ENCODE data around the gene DLG2.
"Not testable (repeated sequence)": the region's sequence is repeated elsewhere in the genome, so short reads cannot be mapped to it uniquely, and the experiment has no call there.

The DLG2 gene

DNA sequence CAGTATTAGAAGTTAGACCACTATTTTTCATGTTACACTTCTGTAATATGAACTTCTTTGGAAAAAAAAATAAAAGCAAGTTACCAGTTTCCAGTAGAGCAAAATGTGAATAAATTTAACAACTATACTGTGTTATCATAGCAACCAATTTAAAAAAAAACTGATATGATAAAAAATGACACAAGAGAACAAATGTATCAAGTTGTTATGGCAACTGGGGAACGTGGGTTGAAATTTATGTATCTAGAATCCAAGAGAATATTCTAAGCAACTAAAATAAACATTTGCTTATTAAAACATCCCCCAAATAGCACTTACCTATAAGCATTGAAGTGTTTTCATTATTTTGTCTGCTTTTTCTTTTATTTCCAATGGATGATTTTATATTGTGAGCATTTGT, 442.4 kb downstream of the DLG2 start:
- DNase-seq: no peak

DNA sequence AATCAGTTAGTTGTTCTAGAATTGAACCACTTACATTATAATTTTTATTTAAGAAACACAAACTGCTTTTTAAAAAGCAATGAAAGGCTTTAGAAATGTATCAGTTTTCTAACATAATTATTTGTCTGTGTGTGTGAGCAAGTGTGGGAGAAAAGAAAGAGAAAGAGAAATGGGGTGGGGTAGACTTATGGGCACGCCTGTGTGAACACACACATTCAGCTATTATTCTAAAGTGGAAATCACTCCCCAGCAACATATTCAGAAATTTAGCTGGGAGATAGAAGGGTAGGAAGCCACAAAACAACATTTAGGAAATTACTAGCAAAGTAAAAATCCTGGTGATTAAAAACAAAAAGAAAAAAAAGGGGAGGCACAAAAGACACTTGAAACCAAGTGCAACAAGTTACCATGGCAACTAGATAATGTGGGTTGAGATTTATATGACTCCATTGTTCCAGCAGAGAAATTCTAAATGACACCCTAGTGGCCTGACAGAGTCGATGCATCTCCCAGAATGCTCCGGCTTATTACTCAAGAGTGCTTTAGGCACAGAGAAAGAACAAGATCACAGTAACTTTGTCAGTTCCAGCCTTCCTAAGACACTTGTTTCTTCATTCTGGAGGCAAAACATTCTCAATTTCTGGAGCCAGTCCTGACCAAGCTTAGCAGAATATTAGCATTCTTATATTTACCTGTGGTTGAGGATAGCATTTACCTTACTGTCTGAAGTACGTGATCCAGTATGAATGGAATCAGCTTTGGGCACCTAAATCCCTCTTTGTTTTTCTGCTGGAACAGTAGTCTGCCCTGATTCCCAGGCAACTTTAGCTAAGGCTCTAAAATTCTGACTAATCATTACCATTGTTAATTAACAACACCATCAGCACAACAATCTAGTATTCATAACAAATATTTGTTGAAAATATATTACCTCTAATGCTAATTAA, 444.4 kb downstream of the DLG2 start:
- DNase-seq: no peak

DNA sequence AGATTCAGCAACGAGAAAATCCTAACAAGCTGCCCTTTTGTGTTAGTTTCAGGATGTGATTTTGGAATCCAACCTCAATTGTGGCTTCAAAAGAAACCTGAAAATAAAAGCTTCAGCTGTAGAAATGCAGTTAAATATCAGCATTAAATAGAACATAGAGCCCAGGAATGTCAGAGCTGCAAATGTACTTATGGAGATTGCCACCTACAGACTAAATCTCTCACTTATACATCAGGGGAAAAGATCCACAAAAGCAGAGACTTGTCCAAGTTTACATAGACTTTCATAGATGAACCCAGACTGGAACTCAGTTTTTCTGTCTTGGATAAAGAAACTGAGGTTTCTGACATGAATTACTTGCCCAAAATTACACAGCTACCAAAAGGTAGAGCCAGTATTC, 446.6 kb downstream of the DLG2 start:
- no peak for DNase-seq

DNA sequence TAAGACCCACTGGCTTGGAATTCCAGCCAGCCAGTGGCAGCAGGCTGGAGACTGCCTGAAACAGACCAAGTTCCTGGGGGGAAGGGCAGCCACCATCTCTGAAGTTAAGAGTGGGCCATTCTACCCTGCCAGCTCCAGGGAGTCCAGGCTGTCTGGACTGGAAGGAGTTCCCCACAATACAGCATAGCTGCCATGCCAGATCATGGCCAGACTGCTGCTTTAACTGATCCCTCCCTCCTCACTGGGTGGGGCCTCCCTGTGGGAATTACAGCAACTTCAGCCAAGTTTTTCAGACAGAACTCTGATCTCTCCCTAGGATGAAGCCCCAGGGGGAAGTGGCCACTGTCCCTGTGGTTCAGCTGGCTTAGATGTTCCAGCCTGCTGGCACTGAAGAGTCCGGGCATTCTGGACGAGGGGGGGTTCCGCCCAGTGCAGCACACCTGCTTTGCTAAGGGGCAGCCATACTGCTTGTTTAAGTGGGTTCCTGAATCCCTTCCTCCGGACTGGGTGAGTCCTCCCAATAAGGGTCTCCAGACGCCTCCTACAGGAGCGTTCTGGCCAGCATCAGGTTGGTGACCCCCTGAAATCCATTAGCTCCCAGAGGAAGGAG, 455.4 kb downstream of the DLG2 start:
- no peak for DNase-seq

DNA sequence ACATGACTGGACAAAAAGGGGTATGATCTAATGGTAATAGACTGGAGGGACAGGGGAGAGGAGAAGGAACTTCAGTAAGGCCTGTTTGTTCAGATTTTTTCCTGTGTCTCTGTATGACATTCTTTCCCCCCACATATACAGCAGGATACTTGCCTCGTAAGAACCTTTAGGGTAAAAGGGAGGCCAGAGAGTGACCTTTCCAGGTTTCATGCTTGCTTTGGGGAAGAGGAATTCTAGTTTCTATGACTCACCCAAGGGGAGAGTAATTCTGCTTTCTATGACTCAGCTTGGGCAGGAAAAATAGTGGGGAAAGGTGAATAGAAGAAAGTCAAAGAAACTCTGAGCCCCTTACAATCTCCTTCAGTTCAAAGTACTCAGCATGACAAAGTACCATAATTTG, 457.0 kb downstream of the DLG2 start:
- no peak for DNase-seq

DNA sequence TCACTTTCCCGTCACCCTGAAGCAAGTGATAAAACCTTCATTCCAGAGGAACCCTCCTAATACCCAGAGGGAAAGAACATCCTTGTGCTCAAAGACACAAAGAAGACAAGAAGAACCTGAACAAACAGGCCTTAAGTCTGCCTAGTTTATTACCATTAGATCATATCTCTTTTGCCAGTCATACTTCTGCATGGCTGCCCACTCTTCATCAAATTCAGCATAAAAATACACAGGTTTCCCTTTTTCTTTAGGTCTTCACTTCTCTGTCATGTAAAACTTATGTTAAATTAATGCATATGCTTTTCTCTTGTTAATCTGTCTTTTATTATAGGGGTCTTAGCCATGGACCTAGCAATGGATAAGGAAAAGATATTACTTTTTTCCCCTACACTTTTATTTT, 459.7 kb downstream of the DLG2 start:
- no peak for DNase-seq

DNA sequence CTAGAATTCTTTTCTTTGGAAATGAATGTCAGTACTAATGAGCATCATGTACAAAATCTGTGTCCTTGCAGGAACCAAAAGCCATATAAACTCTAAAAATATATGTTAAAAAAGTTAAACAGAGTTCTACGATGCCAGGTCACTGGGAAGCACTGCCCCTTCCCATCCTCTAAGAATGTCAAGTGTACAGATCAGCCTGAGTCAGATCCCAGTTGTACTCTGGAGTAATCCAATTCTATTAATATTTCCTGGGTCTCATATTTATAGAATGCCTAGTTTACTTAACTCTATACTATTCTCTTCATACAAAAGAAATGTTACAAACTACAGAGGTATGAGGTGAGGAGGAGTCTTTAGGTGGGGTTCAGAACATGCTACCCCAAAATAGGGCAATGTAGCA, 460.1 kb downstream of the DLG2 start:
- DNase-seq: no peak

DNA sequence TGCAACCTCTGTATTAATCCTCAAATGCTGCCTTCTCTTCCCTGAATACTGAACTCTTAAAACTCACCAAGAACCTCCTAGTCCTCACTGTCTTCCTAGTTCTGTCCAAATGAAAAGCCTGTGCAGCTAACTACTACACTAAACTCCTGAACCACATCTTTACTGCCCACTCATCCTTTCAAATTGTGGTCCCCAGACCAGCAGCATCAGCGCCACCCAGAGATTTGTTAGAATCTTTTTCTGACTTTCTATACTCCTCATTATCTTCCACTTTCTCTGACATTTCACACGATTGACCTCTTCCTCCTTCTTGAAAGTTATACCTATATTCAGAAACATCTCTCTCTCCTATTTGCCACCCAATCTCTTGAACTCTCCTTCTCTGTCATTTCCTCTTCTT, 461.3 kb downstream of the DLG2 start:
- DNase-seq: no peak

DNA sequence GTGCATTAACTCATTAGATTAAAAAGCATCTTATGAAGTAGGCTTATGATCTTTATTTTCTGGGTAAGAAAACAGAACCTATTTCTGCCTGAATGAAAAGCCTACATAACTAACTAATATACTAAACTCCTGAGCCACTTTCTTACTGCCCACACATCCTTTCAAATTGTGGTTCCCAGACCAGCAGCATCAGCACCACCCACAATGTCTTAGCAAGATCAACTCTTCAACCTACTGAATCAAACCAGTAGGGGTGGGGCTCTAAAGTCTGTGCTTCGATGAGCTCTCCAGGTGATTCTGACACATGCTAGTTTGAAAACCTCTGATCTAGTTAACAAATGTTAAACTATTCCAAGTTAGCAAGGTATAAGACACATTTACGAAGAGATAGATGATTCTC, 462.4 kb downstream of the DLG2 start:
- no peak for DNase-seq

DNA sequence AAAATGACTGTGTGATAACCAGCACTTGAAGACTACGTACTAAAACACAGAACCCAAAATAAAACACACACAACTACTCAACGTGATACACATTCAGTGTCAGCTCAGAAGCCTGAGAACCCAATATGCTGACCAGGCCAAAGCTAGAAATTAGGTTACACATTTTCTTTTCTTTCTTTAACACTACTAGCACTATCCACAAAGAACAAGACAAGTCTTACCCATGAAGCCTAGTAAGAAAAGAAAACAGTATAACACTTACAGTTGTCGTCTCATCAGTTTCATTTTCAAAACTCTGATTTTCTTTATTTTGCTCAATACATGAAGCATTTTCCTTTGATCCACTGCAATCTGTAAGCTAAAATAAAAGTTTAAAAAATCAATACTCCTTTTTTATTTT, 472.9 kb downstream of the DLG2 start:
- DNase-seq: no peak

DNA sequence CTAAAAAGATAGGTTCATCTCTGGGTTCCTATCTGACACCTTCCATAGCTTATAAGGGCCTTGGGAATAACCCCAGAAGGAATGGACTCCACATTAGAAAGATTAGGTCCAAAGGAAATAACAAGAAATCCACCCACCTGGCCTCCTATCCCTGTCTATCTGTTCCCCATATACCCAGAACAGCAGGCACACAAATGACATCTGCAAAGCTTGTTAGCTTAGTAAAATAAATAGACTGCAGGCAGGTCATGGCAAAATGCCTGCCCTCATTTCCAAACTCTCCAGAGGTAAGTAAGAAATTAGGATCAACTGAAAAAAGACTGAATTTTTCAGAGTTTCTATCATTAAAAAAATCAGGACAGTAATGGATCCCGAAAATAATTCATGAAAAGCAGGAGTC, 489.5 kb downstream of the DLG2 start:
- DNase-seq: no peak

DNA sequence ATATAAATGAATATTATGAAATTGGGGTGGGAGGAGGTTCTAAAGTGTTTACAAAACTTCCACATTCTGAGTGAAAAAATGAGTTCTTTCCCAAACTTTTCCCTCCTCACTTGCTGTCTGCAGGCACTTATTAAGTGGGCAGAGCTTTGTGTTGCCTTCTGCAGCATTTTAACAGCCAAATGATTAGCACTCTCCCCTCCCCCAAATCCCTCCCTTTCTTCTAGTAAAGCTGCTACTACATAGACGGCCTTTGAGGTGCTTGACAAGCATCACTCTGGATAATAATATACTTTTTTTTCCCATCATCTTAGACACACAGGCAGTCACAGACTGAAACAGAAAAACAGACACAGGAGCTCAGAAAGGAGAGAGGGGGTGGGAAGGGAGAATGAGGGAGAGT, 493.5 kb downstream of the DLG2 start:
- DNase-seq: no peak

DNA sequence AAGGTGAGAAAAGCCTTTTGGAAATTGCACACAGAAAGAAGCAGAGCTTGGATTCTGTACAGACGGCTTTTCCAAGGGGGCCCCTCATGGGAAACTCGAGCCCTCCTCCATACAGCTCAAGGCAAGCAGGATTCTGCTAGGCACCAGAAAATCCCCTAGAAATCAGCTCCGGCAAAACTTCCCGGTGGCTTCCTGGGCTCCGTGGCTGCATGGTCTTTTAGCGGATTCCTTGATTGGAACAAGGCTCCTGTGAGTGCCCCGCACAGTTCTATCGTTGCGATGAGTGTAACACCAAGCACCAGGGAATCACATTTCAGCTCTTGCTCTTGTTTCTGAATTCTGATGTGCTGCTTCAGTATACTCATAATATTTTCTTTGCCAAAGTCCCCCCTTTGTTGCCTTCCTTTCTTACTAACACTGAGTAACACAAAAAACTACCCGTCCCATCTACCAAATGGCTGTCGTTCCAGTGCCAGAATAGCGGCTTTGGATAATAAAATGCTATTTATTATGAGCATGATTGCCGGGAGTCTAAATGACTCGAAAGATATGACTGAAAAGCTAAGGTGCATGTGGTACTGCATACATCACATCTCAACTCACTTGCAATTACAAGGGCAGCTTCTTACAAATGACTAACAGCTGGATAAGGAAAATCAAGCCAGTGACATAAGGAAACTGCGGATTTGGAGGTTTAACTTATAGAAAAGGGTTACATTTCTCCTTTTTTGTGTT, 494.1 kb downstream of the DLG2 start:
- DNase-seq: no peak

DNA sequence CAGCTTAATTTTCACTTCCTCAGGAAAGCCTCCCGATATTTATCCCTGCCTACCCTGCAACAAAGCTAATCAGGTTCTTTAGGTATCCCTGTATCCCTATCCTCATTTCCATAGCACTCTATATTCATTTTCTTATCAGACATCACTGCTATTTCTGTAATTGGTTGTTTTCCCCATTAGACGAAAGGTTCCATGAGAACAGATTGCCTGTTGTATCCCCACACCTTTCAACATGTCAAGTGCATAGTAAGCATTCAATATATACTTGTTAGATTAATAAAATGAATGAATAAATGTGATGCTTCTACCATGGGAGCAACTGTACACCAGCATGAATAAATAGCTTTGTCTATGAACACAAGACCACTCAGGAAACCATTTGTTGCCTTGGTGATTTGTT, 499.8 kb downstream of the DLG2 start:
- no peak for DNase-seq

DNA sequence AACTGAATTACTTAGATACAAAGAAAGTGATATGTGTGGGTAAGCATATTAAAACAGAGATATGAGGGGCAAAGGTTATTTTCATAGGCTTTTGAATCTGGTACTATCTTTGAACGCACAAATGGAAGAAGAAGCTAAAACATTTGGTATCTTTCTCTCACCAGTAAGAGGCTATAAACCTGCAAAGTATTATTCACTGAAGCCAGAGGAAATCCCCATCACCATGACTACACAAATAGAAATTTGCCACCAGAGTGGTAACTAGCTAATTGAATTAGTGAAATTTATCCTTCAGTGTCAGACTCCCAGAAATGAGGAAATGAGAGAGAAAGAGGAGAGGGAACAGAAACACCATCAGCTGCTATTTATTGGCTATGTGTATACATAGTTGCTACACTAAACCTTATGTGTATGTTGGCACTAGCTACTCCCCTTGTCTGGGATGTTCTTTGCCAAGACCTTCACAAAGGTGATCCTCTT, 503.4 kb downstream of the DLG2 start:
- DNase-seq: no peak

DNA sequence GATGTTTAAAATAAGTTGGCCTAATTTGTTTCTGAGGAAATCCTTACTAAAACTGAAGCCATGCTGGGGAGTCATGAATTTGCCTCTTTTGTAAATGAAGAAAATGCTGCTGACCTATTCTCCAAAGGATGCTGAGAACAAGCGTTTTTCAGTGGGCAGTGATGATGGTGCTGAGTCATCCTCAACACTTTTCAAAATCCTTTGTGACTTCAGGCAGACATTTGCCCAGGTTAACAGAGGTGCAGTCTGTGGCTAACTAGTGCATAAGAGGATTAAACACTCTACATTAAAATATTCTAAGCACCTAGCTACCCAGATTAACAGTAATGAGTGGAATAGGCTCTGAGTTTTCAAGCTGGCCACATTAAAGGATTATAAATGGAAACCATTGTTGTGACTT, 509.0 kb downstream of the DLG2 start:
- no peak for DNase-seq

DNA sequence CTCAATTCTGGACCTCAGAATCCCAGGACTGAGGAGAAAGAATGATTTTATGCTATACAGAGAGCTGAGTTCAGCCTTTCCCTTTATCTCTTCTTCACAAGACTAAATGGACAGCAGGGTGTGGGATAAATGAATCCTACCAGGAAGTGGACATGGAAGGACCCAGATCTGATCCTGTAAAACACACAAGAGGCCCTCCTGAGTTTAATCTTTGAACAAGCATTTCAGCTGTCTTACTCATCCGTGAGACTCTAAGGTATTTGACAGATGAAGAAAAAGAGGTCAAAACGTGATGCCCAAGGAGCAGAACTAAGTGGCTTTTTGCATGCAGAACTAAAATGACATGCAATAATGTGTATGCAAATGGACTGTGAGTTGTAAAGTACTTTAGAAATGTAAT, 511.3 kb downstream of the DLG2 start:
- no peak for DNase-seq

DNA sequence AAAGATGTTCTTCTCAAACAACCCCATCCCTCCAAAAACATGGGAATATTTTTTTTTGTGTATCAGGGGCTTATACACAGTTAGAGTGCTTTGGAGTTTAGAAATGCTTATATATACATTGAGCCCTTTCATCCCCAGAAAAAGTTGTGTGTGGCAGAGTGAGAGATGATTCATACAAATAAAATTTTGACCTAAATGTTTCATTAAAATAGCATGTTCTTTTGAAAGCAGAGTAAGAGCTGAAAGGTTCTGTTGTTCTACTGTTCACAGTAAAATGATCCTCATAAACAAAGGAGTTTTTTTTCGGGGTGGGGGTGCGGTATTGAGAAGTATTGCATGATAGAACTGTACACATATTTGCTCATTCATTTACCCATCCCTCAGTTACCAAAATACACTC, 512.4 kb downstream of the DLG2 start:
- DNase-seq: no peak

DNA sequence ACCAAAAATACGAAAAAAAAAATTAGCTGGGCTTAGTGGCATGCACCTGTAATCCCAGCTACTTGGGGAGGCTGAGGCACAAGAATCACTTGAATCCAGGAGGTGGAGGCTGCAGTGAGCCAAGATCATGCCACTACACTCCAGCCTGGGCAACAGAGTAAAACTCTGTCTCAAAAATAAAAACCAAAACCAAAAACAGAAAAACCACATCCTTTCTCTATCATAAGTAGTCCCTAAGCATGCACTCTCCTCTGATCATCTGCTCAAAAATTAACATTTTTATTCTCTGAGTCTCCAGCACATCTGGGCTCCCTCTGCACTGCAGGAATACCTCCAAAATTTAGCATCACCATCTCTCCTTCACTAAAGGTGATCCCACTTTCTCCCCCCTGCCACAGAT, 516.9 kb downstream of the DLG2 start:
- not testable (repeated sequence) for DNase-seq

DNA sequence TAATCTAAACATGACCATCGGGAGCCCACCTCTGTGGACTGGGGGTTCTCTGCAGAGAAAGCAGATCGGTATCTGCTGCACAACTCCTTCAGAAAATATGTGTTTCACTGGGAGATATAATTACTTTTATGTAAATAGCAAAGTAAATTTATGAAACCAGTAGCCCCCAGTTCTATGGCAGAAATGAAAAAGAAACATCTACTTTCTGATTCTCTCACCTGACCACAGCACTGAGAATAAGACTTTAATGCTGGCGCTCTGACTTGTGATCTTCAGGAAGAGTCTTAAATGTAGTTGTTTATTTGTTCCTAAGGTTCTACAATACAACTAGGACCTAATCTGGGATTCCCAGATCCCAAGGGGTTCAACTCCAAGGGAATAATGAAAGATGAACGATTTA, 518.0 kb downstream of the DLG2 start:
- no peak for DNase-seq

DNA sequence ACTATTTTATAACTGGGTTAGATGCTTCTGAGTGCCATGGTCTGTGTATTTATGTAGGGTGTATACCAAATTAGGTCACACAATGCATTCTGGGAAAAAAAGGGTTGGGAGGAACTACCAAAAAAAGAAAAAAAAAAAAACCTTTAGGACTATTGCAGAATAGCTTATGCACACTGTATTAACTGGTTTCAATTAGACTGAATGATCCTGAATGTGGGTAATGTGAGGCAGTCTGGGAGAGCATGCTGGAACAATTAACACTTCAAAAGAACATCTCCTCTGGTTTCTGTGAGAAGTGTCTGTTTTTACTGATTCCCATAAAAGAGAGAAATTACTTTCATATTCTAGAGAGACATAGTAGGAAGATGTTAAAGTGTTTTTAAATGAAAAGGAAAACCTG, 521.3 kb downstream of the DLG2 start:
- DNase-seq: no peak

DNA sequence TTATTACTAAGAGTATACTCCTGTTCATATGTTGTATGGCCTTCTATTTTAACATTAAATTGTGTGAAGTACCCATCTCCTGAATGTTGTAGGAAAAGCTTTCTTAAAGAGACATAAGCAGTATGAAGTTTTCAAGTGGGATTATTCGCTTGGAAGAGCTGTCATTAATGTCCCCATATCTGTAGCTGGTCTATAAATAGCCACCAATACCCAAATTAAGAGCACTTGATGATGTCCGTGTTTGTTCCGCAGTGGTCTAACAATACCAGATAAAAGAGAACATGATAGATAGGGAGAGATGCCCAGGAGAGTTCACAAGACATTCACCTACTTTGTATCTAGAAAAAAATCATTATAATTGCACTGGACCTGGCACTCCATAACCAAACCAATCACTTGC, 527.6 kb downstream of the DLG2 start:
- no peak for DNase-seq

DNA sequence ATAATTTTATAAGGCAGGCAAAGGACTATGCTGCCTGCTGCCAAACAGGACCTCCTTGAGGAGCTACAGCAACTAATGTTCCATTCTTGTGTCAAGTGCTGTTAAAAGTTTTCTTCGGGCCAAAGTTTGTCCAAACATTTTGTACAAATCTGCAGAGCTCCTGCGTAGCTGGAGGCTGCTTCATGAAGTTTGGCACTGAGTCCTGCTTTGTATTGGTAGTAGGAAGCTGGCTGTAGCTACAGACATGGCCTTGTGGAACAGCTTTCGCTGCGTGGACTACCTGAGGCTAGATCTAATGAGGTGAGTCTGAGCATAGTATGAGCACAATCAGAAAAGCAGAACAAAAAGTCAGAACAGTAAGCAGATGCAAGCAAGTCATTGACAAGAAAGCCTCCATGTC, 528.1 kb downstream of the DLG2 start:
- no peak for DNase-seq

DNA sequence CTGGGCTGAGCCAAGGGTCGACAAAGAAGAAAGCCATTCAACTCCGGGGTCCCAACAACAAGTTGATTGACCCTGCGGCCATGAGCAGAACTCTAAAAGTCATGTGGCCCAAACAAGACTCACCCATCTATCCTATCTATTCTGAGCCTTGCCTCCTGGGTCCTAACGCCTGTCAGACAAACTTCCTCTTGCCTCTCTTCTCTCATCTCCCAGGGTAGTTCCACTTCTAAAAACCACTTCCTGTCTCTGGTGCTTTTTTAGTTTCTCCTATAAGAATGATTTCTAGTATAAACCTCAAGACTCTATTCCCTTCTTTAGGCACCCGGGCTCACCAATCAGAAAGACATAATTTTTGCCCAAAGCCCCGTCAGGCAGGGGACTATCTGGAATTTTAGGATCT, 530.2 kb downstream of the DLG2 start:
- DNase-seq: no peak
